DND-41 (cell line): ENCODE measurements around the gene HIBADH.

ENCODE experiments used
- ATAC-seq: fragments of 200-7000 bp; cut with Tn5 transposase; 3 replicates; pipeline ENCODE4 v1.9.1; 2021; ENCODE audit warnings: low read depth; ENCODE audit not compliant: insufficient read depth
- DNase-seq: peaks from one replicate; pipeline ENCODE4 v3.0.0-alpha.2; 2020
- H2AFZ ChIP-seq: 2 replicates; pipeline ENCODE4 v1.6.0; 2012; ENCODE audit warnings: low read depth, low read length
- H3K27ac ChIP-seq: 2 replicates; pipeline ENCODE4 v1.5.1; 2012; ENCODE audit warnings: low read length, inconsistent platforms
- H3K27me3 ChIP-seq: fragments of 200-600 bp; sonication (generic); 2 replicates; pipeline ENCODE4 v1.6.0; 2012; ENCODE audit warnings: low read length, mild to moderate bottlenecking, inconsistent platforms; ENCODE audit not compliant: insufficient read depth, poor library complexity
- H3K36me3 ChIP-seq: 2 replicates; pipeline ENCODE4 v1.5.1; 2012; ENCODE audit warnings: low read length, inconsistent platforms; ENCODE audit not compliant: insufficient read depth
- H3K4me1 ChIP-seq: 2 replicates; pipeline ENCODE4 v1.5.1; 2012; ENCODE audit warnings: mild to moderate bottlenecking, low read length; ENCODE audit not compliant: insufficient read depth
- H3K4me2 ChIP-seq: 2 replicates; pipeline ENCODE4 v1.6.0; 2012; ENCODE audit warnings: mild to moderate bottlenecking, moderate library complexity, low read length, inconsistent platforms; ENCODE audit not compliant: insufficient read depth
- H3K4me3 ChIP-seq, 2 experiments: fragments of 200-600 bp in 1 of 2; shearing (Covaris generic) in 1 of 2; 2 replicates each; pipeline ENCODE4 v1.5.1; 2012 to 2016; ENCODE audit warnings: inconsistent platforms in 2 of 2, low read length in 2 of 2, mild to moderate bottlenecking in 2 of 2, low read depth in 1 of 2, moderate library complexity in 1 of 2
- H3K79me2 ChIP-seq: 2 replicates; pipeline ENCODE4 v1.6.0; 2012; ENCODE audit warnings: low read length, inconsistent platforms; ENCODE audit not compliant: insufficient read depth
- H3K9ac ChIP-seq: 2 replicates; pipeline ENCODE4 v1.6.0; 2012; ENCODE audit warnings: low read depth, mild to moderate bottlenecking, inconsistent platforms, low read length, moderate library complexity
- H3K9me3 ChIP-seq: 2 replicates; pipeline ENCODE4 v1.5.1; 2012; ENCODE audit warnings: low read length, moderate library complexity, mild to moderate bottlenecking, inconsistent platforms; ENCODE audit not compliant: insufficient read depth, severe bottlenecking
- H4K20me1 ChIP-seq: 2 replicates; pipeline ENCODE4 v1.6.0; 2012; ENCODE audit warnings: low read length; ENCODE audit not compliant: insufficient read depth
- CTCF ChIP-seq: IDR thresholded peaks from 2 replicates; pipeline ENCODE4 v1.5.1; 2012; ENCODE audit warnings: borderline replicate concordance, low read length, moderate library complexity, mild to moderate bottlenecking; ENCODE audit not compliant: poor library complexity, severe bottlenecking; ENCODE audit errors: extremely low read depth
- EZH2 ChIP-seq: IDR thresholded peaks from 3 replicates; pipeline ENCODE4 v1.6.1; 2012; ENCODE audit warnings: borderline replicate concordance, low read depth, mild to moderate bottlenecking, moderate library complexity, low read length, inconsistent platforms; ENCODE audit not compliant: severe bottlenecking

HIBADH gene

GRCh38 chr7:27549606-27550005 is 113.1 kb downstream of the HIBADH start:
- H3K9ac ChIP-seq, result no peak overlapping the region
- no peaks in the 10 kb centered on the region for H3K36me3 ChIP-seq
- no peaks in the 10 kb centered on the region for H3K27me3 ChIP-seq
- H2AFZ ChIP-seq, result no peak overlapping the region
- H4K20me1 ChIP-seq, result no peaks in the 10 kb centered on the region
- no peaks in the 10 kb centered on the region for H3K9me3 ChIP-seq
- H3K4me1 ChIP-seq, result no peaks in the 10 kb centered on the region
- no peaks in the 10 kb centered on the region for H3K79me2 ChIP-seq
- no peak for ATAC-seq
- no peak overlapping the region for H3K4me2 ChIP-seq
- no peak overlapping the region for H3K27ac ChIP-seq
- DNase-seq, result no peak
- no peak overlapping the region for H3K4me3 ChIP-seq
- no peak for TF ChIP-seq CTCF
- TF ChIP-seq EZH2, result no peak

- TF ChIP-seq EZH2, result no peak
- no peak for TF ChIP-seq CTCF
- H3K27ac ChIP-seq, result no peak overlapping the region
- H3K4me2 ChIP-seq, result no peak overlapping the region
- H3K4me1 ChIP-seq, result no peaks in the 10 kb centered on the region
- H4K20me1 ChIP-seq, result no peaks in the 10 kb centered on the region
- no peak overlapping the region for H3K9ac ChIP-seq
- no peaks in the 10 kb centered on the region for H3K9me3 ChIP-seq
- no peaks in the 10 kb centered on the region for H3K27me3 ChIP-seq
- no peaks in the 10 kb centered on the region for H3K36me3 ChIP-seq
- no peak for DNase-seq
- H3K79me2 ChIP-seq, result no peaks in the 10 kb centered on the region
- no peak for ATAC-seq
- H2AFZ ChIP-seq, result no peak overlapping the region
- no peak overlapping the region for H3K4me3 ChIP-seq
Measured at GRCh38 chr7:27548304-27548703, 114.4 kb downstream of the HIBADH start.

GRCh38 chr7:27547401-27547800 is 115.3 kb downstream of the HIBADH start:
- Histone ChIP-seq H3K4me1 (no peaks in the 10 kb centered on the region), H3K9ac (no peak overlapping the region), H3K4me2 (no peak overlapping the region), H3K27me3 (no peaks in the 10 kb centered on the region), H3K27ac (no peak overlapping the region), H4K20me1 (no peaks in the 10 kb centered on the region), H3K4me3 (no peak overlapping the region), H2AFZ (no peak overlapping the region), H3K79me2 (no peaks in the 10 kb centered on the region), H3K9me3 (no peaks in the 10 kb centered on the region), H3K36me3 (peaks cover 5% of the 10 kb centered on the region; the same call in 1 of the 2 replicates)
- TF ChIP-seq EZH2, result no peak
- no peak for TF ChIP-seq CTCF
- no peak for ATAC-seq
- DNase-seq, result no peak

- H3K4me1 ChIP-seq, result no peaks in the 10 kb centered on the region
- peaks cover 9% of the 10 kb centered on the region for H3K36me3 ChIP-seq
- H3K4me2 ChIP-seq, result no peak overlapping the region
- DNase-seq (no peak), ATAC-seq (no peak)
- no peak overlapping the region for H3K27ac ChIP-seq
- H3K9me3 ChIP-seq, result no peaks in the 10 kb centered on the region
- no peaks in the 10 kb centered on the region for H3K27me3 ChIP-seq
- no peak for TF ChIP-seq CTCF
- no peak for TF ChIP-seq EZH2
- H2AFZ ChIP-seq, result no peak overlapping the region
- H3K4me3 ChIP-seq, result no peak overlapping the region
- H3K79me2 ChIP-seq, result no peaks in the 10 kb centered on the region
- no peak overlapping the region for H3K9ac ChIP-seq
- H4K20me1 ChIP-seq, result no peaks in the 10 kb centered on the region
Measured at GRCh38 chr7:27546610-27547009, 116.1 kb downstream of the HIBADH start.
